GM19238 (cell line): ENCODE measurements around the gene PGAM2.

Experiments used
- DNase-seq: peaks from one replicate; pipeline ENCODE4 v3.0.0; 2011; ENCODE audit warnings: low spot score; ENCODE audit not compliant: insufficient read length

Gene PGAM2

DNA sequence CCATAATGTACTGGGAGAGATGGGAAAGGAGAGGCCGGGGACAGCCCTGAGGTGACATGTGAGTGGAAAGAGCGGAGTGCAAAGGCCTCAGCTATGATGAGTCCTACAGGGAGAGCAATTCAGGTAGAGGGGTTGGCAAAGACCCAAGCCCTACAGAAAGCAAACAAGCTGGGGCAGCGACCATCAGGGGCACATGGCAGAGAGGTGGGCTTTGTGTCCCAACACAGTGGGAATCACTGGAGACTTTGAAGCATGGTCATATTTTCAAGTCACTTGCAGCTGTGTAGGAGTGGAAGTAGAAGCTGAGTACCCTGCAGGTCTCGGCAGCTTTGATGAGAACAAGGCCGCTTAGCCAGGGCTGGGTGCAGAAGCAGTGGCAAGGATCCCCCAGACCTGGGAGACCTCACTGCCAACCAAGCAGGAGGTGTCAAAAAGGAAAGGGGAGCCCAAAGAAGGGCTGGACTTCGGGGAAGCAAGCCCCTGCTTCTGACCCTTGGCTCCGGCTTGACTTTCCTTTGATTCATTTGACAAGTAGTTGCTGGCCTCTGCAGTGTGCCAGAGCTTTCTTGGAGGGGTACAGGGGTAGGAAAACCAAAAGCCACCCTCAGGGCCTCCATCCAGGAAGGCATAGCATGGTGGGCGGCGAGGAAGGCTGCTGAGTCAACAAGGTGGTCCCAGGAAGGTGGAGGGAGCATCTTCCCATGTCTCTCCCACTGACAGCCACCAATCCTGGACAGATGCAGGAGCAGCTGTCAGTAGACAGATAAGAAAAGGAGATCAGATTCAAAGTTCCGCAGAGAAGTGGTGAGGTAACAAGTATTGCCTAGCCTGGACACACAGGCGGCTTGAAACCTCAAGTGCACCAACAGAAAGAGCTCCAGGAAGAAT, 1.9 kb upstream of the PGAM2 start:
- DNase-seq = no peak

DNA sequence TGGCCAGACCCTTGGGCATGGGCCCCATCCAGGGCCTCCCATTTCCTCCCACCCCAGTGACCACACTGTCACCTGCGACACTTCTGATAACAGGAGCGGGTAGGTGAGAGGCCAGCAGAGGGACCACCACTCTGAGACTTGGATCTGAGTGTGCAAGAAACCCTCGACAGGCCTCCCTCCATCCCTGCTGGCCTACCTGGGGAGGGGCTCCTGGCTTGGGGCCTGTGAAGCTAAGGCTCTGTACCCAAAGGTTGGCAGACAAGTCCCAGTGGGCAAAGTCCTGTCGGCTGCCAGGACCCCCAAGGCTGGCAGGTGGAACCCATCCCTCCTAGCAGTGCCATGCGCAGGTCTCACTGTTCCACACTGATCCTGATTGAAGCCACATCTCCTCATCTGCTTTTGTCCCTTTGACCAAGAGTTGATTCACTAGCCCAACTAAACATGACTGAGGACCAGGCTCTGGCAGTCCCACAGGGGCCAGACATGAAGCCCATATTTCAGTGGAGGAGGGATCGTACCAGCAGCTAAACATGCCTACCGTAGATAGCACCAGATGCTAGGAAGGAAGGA, 1.2 kb upstream of the PGAM2 start:
- no peak for DNase-seq

DNA sequence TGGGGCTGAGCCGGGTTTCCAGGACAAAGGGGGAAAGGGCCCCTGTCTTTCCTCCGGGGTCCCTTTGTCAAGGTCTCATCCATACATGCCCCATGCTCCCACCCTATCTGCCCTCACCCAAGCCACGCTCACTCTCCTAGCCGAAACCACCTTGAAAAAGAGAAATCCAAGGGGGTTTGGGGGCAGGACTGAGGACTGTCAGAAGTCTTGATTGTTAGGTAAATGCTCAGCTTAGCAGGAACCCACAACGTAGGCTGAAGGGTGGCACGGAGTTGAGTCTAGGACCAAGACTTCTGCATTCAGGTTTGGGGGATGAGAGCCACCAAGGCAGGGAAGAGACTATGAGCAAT, 719 bp upstream of the PGAM2 start:
- DNase-seq = no peak

DNA sequence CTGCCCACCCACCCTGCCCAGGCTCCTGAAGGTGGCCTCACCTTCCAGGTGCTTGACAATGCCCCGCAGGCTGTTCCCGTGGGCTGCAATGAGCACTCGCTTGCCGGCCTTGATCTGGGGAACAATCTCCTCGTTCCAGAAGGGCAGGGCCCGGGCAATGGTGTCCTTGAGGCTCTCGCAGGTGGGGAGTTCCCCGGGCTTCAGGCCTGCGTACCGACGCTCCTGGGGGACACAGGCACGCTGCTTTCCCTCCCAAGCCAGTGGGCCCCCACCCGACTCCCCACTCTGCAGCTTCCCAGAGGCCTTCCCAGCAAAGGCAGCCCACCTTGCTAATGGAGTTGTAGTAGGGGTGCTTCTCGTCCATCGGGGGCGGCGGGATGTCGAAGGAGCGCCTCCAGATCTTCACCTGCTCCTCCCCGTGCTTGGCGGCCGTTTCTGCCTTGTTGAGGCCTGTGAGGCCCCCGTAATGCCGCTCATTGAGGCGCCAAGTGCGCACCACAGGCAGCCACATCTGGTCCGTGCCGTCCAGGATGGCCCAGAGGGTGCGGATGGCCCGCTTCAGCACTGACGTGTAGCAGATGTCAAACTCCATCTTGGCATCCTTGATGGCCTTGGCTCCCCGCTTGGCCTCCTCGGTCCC, 456 bp downstream of the PGAM2 start:
- DNase-seq = no peak

DNA sequence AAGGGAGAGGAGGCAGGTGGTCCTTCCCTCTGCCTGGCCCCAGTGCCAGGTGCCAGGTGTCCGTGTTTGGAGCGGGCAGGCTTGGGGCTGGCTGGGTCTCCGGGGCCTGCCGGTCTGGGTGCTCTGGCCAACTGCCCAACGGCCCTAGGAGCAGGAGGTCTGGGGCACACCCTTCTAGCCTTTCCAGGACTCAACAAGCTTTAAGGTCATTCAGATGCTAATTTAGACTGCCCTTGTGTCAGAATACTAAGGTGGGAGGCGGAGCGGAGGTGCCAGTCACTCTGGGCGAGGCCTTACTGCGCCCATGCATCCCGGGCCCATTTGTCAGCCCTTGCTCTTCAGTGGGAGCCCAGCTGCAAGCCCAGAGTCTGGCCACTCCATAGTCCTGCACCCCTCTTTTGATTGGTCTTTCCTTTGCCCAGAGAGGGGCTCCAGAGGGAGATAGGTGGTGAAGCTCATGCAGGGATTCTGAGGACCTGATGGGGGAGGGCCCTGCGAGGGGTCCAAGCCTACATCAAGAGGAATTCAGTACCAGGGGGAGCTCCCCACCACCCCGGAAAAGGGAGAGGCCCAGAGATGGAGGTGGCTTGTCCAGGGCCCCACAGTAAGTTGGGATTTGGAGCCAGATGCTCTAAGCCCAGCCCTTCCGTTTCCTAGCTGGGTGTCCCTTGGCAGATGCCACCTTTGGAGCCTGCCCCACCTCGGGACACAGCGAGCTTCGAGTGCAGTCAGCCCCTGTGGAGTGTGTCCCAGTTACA, 1.3 kb downstream of the PGAM2 start:
- no peak for DNase-seq

DNA sequence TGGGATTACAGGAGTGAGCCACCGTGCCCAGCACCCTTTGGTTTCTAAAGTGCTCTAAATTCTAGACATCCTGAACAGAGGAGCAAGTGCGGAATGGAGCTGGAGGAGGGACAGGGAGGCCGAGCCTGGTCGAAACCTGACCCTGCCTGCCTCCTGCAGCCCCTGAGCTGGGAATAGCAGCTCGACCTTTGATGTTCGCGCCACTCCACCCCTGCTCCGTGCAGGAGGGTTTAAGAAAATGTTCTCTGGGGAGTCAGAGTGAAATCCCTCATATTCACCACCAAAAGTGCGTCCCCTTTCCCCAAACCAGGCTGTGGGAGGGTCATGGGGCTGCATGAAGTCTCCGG, 1.8 kb downstream of the PGAM2 start:
- DNase-seq = no peak

DNA sequence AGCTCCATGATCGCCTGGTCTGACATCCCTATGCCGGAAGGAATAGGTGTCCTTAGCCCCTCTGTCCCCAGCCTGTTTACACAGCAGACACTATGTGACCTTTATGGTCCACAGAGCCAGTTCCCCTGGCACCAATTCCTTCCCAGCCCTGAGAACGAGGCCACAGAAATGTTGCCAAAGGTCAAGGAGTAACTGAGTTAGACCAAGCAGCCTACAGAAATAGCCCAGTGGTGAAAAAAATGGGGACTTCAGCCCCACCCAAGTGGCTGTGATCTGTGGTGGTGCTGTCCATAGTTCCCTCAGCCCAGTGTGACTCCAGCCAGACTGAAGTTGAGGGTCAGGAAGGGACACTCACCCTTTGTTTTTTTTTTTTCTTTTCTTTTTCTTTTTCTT, 2.5 kb downstream of the PGAM2 start:
- no peak for DNase-seq

DNA sequence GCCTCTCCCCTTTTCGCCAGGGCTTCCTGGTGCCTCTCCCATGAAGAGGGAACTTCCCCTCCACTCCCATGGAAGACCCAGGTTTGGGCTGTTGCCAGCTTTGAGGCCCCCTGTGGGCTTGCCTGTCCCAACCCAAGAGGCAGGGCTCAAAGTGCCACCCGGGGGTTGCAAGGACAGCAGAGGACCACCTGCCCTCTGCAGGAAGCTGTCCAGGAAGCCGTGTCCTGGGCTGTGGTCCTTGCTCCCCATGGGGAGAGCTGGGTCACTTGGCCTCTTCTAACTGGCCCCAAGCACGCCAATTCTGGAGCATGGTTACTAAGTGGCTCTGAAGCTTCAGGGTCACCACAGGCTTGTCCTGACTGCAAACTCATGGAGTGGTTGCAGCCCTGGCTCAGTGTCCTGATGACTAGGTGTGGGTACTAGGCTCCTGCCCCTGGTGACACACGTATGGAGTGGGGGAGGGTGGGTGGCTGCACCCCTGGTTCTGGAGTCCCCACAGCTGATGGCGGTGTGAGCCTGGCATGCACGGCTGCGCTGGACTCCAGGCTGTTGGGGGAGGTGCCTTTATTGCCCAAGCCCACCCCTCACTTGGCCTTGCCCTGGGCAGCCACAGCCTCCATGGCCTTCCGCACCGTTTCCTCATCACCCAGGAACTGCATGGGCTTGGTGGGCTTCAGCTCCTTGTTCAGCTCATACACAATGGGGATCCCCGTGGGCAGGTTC, 3.0 kb downstream of the PGAM2 start:
- DNase-seq = no peak

DNA sequence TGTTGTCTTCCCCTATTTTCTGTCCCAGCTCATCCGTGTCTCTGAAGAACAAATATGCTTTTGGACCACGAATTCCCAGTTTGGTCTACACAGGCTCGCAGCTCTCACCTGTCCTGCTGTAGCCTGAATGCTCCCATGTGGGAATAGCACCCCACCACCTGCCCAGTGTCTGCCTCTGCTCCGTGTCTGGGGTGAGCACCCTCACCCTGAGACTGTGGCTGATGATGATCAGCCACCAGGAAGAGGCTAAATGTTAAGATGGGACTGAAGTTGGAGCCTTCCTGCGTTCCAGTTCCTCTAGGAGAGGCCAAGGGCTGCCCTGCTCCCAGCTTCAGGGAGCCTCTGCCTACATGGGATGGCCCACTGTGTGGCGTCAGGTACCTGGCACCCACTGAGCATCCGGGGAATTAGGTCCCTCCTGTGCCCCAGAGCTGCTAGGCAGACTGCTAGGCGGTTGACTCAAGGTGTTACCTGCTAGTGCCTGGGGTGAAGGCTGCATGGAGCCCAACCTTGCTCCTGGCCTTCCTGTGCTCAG, 3.7 kb downstream of the PGAM2 start:
- no peak for DNase-seq

DNA sequence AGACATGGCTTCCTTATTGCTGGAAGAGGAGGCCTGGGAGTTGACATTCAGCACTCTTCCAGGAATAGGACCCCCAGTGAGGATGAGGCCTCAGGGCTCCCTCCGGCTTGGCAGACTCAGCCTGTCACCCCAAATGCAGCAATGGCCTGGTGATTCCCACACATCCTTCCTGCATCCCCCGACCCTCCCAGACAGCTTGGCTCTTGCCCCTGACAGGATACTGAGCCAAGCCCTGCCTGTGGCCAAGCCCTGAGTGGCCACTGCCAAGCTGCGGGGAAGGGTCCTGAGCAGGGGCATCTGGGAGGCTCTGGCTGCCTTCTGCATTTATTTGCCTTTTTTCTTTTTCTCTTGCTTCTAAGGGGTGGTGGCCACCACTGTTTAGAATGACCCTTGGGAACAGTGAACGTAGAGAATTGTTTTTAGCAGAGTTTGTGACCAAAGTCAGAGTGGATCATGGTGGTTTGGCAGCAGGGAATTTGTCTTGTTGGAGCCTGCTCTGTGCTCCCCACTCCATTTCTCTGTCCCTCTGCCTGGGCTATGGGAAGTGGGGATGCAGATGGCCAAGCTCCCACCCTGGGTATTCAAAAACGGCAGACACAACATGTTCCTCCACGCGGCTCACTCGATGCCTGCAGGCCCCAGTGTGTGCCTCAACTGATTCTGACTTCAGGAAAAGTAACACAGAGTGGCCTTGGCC, 4.3 kb downstream of the PGAM2 start:
- DNase-seq = no peak

DNA sequence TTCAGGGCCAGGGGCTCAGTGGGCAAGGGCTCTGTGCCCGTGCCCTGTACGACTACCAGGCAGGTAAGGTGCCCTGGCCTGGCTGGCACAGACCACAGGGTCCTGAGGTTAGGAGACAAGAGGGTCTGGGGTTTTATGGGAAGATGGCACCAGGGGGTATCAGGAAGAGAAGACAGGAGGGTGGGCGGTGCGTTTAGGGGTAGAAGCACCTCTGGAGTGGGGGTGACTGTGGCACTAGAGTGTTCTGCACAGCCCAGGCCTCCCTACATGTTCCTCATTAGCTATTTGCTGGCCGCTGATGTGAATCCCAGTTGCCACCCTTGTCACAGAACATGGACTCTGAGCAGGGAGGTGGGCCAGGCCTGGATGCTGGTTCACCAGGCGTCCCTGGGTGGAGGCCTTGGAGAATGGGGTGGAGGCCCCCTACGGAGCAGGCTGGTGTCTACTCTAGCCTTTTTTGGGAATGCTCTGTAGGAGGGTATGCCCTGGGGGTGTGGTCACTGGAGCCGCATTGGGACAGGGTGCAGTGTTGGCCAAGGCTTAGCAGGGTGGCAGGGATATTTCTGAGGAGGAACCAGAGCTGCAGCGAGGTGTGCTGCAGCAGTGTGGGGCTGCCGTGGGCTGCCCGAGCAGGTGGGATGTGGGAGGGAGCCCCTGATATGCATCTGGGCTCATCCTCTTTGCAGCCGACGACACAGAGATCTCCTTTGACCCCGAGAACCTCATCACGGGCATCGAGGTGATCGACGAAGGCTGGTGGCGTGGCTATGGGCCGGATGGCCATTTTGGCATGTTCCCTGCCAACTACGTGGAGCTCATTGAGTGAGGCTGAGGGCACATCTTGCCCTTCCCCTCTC, 5.0 kb downstream of the PGAM2 start:
- no peak for DNase-seq

DNA sequence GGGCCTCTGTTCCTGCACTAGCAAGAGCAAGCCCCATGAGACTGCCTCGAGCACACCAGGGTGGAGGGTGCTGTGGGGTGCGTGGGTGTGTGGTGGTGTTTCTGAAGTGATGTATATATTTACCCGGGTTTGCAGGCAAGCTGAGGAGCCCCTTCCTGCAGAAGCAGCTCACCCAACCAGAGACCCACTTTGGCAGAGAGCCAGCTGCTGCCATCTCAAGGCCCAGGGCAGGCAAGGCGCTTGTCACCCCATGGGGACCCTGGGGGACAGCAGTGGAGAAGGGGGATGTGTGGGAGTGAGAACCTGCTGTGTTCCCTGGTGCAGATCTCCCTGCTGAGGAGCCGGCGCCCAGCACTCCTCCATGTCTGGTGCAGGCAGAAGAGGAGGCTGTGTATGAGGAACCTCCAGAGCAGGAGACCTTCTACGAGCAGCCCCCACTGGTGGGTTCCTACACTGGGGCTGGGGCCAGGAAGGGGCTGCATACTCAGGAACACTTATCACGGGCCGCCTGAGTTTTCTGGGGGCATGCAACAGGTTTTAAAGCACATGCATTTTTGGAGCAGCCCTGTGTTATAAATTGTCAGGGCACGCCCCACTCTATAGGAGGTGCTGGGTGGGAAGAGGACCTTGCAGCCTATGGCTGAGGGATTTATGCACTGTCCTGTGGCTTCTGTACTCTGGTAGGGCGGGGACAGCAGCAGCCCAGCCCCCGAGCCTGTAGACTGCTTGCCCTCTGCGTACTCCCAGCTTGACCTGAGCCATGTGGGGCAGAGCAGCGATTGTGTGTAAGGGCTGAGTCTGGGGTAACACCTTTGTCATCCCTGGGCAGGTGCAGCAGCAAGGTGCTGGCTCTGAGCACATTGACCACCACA, 5.9 kb downstream of the PGAM2 start:
- DNase-seq = no peak

DNA sequence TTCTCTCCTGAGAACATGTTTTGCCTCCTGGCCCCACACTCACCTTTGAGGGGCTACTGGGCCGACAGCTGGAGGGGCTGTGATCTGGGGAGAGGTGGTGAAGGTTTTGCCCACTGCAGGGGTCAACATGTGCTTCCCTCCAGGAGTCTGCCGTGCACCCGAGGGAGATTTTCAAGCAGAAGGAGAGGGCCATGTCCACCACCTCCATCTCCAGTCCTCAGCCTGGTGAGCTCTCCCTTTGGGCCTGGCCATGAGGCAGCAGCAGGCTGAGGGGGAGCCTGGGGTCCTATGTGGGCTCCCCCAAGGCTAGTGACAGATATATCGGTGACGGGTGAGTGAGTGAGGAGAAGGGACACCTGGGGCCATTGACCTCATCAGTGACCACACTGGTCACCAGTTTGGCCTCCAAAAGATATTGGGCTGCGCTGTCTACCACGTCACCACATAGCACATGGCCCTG, 6.6 kb downstream of the PGAM2 start:
- no peak for DNase-seq

DNA sequence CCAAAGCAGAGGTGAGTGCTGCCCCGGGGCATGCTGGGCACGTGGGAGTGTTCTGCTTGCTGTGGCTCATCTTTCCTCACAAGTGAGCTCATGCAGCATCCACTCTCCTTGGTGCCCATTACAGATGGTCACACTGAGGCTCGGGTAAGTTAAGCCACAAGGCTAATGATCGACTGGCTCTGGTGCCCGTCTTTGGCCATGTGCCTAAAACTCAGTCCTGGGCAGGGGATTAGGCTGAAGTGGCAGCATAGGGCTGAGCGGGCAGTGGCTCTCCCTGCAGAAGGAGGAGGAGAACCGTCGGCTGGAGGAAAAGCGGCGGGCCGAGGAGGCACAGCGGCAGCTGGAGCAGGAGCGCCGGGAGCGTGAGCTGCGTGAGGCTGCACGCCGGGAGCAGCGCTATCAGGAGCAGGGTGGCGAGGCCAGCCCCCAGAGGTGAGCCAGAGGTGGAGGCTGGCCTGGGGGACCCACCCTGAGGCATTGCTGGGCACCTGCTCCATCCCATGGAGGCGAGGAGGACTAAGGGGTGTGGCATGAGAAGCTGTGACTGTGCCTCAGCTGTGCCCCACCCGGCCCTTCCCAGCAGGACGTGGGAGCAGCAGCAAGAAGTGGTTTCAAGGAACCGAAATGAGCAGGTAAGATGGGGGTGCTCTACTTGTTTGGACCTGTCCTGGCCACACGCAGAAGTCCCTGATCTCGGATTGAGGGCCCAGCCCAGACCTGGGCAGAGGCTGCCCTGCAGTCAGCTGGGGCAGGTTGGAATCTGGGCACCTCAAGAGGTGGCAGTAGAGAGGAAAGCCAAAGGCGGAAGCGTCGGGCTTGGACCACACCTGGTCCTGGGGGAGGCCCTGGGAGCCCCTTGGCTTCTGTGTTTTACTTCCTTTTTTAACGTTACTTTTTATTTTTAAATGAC, 7.3 kb downstream of the PGAM2 start:
- no peak for DNase-seq

DNA sequence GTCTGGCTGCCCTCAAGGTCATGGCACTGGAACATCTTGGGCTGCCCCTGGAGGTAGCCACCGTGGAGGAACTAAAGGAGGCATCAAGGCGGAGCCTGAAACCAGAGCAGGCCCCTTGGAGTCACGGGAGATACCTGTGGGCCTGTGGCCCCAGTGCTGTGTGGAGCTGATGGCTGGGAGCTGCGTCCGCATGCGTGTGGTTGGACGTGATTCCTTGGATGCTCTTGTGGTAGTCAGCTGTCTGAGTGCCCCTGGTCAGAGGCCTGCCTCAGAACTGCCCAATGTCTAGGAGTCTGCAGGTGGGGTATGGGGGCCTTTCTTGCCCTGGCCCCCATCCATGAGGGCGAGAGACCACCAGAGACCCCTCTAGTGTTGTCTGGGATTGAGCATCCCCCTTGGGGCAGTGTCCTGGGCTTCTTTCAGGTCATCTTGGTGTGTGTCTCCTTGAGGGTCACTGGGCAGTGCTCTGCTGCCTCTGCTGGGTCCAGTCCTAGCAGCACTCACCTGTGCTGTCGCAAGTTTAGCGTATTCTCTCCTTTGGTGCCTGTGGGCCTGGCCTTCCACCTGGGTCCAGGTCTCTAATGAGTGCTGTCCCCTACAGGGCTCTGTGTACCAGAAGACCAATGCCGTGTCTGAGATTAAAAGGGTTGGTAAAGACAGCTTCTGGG, 8.1 kb downstream of the PGAM2 start:
- DNase-seq = no peak

DNA sequence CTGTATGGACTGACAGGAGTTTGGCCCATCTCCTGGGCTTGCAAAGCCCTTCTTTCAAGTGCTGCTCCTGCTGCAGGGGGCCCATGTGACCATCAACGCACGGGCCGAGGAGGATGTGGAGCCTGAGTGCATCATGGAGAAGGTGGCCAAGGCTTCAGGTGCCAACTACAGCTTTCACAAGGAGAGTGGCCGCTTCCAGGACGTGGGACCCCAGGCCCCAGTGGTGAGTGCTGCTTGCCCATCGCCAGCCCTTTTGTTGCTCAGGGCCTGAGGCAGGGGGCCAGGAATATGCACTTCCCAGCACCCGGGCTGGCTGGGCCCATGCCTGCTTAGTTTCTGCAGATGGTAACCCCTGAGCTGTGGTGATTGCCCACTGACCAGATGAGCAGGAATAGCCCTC, 8.7 kb downstream of the PGAM2 start:
- DNase-seq = no peak

DNA sequence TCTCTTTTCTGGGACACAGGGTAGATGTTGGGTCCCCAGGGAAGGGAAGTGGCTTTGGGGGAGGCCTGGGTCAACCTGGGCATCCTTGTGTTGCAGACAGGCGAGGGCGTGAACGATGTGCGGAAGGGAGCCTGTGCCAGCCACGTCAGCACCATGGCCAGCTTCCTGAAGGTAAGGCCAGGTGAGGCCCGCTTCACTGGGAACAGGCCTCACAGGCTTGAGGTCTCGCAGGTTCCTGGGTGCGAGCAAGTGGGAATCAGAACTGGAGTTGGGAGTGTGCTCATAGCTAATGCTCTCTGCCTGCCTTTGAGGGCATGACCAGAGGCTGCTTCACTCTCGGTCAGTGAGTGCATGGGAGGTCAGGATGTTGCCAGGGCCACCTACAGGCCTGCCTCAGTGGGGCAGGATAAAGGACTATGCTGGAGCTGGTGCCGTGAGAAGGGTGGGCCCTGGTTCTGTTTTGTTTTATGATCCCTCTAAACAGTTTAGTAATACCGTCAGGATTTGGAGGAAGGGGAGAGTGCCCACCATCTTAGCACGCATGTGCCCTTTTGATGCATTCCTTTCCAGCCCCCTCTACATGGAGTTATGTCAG, 12.5 kb downstream of the PGAM2 start:
- no peak for DNase-seq
